K562 (cell line): Measurements from ENCODE around the gene SLC15A1. TPM values are rescaled to one million over a fixed set of nuclear protein-coding genes. Genes with fewer than 3 reads are reported as not detected.

ENCODE experiments used
- ATAC-seq: fragments of 200-7000 bp; cut with Tn5 transposase; 3 replicates; pipeline ENCODE4 v1.9.1; 2020; ENCODE audit warnings: moderate library complexity
- BruUV-seq: library from RNA; stranded (reverse); fragments of 400-500 nt; replicated peaks from 2 replicates; lab custom pipeline; 2021; lab: Mats Ljungman, UMichigan
- CTCF ChIA-PET: fragments of 300-600 bp; formaldehyde crosslinking; extraction: SDS; loops from one replicate; lab custom pipeline; 2021; ENCODE audit warnings: low intra/inter-chr PET ratio; lab: Yijun Ruan, JAX
- POLR2A ChIA-PET: fragments of 300-600, 350-650 bp; sonication (Branson Sonifier 250); formaldehyde crosslinking; extraction: SDS; loops from one replicate; lab custom pipeline; 2021; ENCODE audit warnings: antibody characterized with exemption, inconsistent platforms; lab: Yijun Ruan, JAX
- DNase-seq, 4 experiments: peaks; one replicate each; pipeline versions ENCODE4 v3.0.0 to v3.0.0-alpha.2; 2011 to 2018; ENCODE audit warnings: low spot score in 3 of 4, mixed read lengths in 3 of 4; ENCODE audit errors: extremely low read depth in 1 of 4
- FAIRE-seq: peaks from 2 replicates; lab custom pipeline; 2011; peaks lifted over from hg19 to GRCh38; lab: Jason Lieb, UNC
- H2AFZ ChIP-seq: 2 replicates; pipeline ENCODE4 v1.6.0; 2011; ENCODE audit warnings: low read depth, low read length, control low read depth, inconsistent platforms
- H3K27ac ChIP-seq: fragments of 200-600 bp; 3 replicates; pipeline ENCODE4 v1.8.0; 2011; ENCODE audit warnings: low read depth, mild to moderate bottlenecking, control low read depth, inconsistent platforms, low read length, moderate library complexity, mixed read lengths; ENCODE audit errors: extremely low read depth
- H3K27me3 ChIP-seq, 2 experiments: fragments of 300-600 bp in 1 of 2; 2 replicates in 1 of 2; 3 replicates in 1 of 2; pipeline versions ENCODE4 v1.6.0 to v1.8.0; 2011; ENCODE audit warnings: inconsistent platforms in 2 of 2, low read length in 2 of 2, mild to moderate bottlenecking in 1 of 2, mixed read lengths in 1 of 2, moderate library complexity in 1 of 2; ENCODE audit not compliant: control insufficient read depth in 2 of 2, insufficient read depth in 2 of 2
- H3K36me3 ChIP-seq: fragments of 300-600 bp; 3 replicates; pipeline ENCODE4 v1.8.0; 2011; ENCODE audit warnings: mild to moderate bottlenecking, low read length, inconsistent platforms; ENCODE audit not compliant: control insufficient read depth, insufficient read depth
- H3K4me1 ChIP-seq, 2 experiments: fragments of 200-600 bp in 1 of 2; replicated peaks in 1 of 2; 2 replicates in 1 of 2; 3 replicates in 1 of 2; pipeline versions ENCODE4 v1.5.1 to v1.8.0; 2011; ENCODE audit warnings: inconsistent platforms in 2 of 2, low read length in 2 of 2, mild to moderate bottlenecking in 1 of 2, mixed read lengths in 1 of 2, moderate library complexity in 1 of 2; ENCODE audit not compliant: control insufficient read depth in 2 of 2, insufficient read depth in 2 of 2
- H3K4me2 ChIP-seq: 2 replicates; pipeline ENCODE4 v1.6.1; 2011; ENCODE audit warnings: low read length, control low read depth, inconsistent platforms, mixed read lengths; ENCODE audit not compliant: insufficient read depth
- H3K4me3 ChIP-seq: fragments of 200-600 bp; sonication (generic), shearing (Covaris generic); 2 replicates; pipeline ENCODE4 v1.5.1; 2016; ENCODE audit warnings: control low read depth, inconsistent platforms
- H3K79me2 ChIP-seq: fragments of 200-600 bp; 3 replicates; pipeline ENCODE4 v1.8.0; 2011; ENCODE audit warnings: low read length, inconsistent platforms; ENCODE audit not compliant: control insufficient read depth, insufficient read depth
- H3K9ac ChIP-seq, 2 experiments: 2 replicates each; pipeline versions ENCODE4 v1.6.0 to v1.6.1; 2011; ENCODE audit warnings: low read depth in 2 of 2, low read length in 2 of 2, control low read depth in 1 of 2, inconsistent platforms in 1 of 2, mild to moderate bottlenecking in 1 of 2, mixed read lengths in 1 of 2; ENCODE audit not compliant: insufficient read depth in 1 of 2
- H3K9me1 ChIP-seq: one replicate; pipeline ENCODE4 v1.6.0; 2011; ENCODE audit warnings: inconsistent platforms, mild to moderate bottlenecking, low read length, moderate library complexity; ENCODE audit not compliant: control insufficient read depth, insufficient read depth
- H3K9me3 ChIP-seq: replicated peaks from 2 replicates; pipeline ENCODE4 v1.5.1; 2011; ENCODE audit warnings: low read depth, low read length, inconsistent platforms; ENCODE audit not compliant: control insufficient read depth, insufficient read depth
- H4K20me1 ChIP-seq: replicated peaks from 2 replicates; pipeline ENCODE4 v1.6.1; 2011; ENCODE audit warnings: low read length, inconsistent platforms, mixed read lengths; ENCODE audit not compliant: control insufficient read depth, insufficient read depth
- CEBPB ChIP-seq: fragments of 450-650 bp; IDR thresholded peaks from 2 replicates; pipeline ENCODE4 v1.6.1; 2016; ENCODE audit warnings: missing genetic modification characterization, missing compliant biosample characterization
- HCFC1 ChIP-seq: IDR thresholded peaks from 2 replicates; pipeline ENCODE4 v1.6.1; 2012; ENCODE audit warnings: low read depth, low read length, improper control_type of control experiment
- JUND ChIP-seq, 2 experiments: IDR thresholded peaks; 2 replicates in 1 of 2; 3 replicates in 1 of 2; pipeline ENCODE4 v1.6.1; 2011; ENCODE audit warnings: borderline replicate concordance in 2 of 2, low read depth in 2 of 2, low read length in 2 of 2, improper control_type of control experiment in 1 of 2, missing biosample characterization in 1 of 2, missing genetic modification characterization in 1 of 2, missing genetic modification reagents in 1 of 2
- LCOR ChIP-seq: sonication (generic); formaldehyde crosslinking; IDR thresholded peaks from 2 replicates; pipeline ENCODE4 v1.8.0; 2022; ENCODE audit warnings: mild to moderate bottlenecking, missing genetic modification reagents
- RBM25 ChIP-seq: fragments of 200-400 bp; formaldehyde crosslinking; IDR thresholded peaks from 2 replicates; pipeline ENCODE4 v1.6.1; 2018; ENCODE audit warnings: low read length, low read depth, moderate library complexity; ENCODE audit not compliant: severe bottlenecking
- SMARCA4 ChIP-seq: fragments of 450-650 bp; IDR thresholded peaks from 2 replicates; pipeline ENCODE4 v1.6.1; 2016
- TFAM ChIP-seq: fragments of 250-450 bp; sonication (Bioruptor Pico); conservative IDR thresholded peaks from 2 replicates; pipeline ENCODE4 v1.5.0; 2021; ENCODE audit warnings: mild to moderate bottlenecking, moderate library complexity
- ZNF445 ChIP-seq: fragments of 250-450 bp; sonication (Bioruptor Pico); IDR thresholded peaks from 2 replicates; pipeline ENCODE4 v1.4.0; 2020; ENCODE audit warnings: low read depth, mild to moderate bottlenecking, moderate library complexity
- WGBS: fragments of 100-300 bp; shearing (Covaris generic); methylation state at CpG from one replicate; pipeline ENCODE4 v1.1.6; 2016; ENCODE audit warnings: low coverage, mixed read lengths; ENCODE audit not compliant: insufficient coverage; ENCODE audit errors: missing lambda C conversion rate; 5-methylcytosine and 5-hydroxymethylcytosine counted together
- in situ Hi-C: fragments of 300-500 bp; cut with MboI; formaldehyde crosslinking; loops from 4 replicates; pipeline ENCODE4 v1.15.0; 2018; ENCODE audit warnings: inconsistent platforms, mixed read lengths
- intact Hi-C: fragments of 100-400 bp; cut with micrococcal nuclease; formaldehyde crosslinking; loops from 2 replicates; pipeline ENCODE4 v1.14.2; 2022
- polyA plus RNA-seq, 8 experiments: library from polyadenylated mRNA; depleted of rRNA in 4 of 8; stranded (reverse) in 5 of 8; unstranded in 3 of 8; fragments of >200 nt; fragmentation: Nextera tagmentation in 2 of 8; fragmentation: Illumina TruSeq in 1 of 8; extraction: Ambion mirVana in 2 of 8; extraction: Trizol in 1 of 8; gene quantifications; 2 replicates each; pipeline versions ENCODE4 v1.2.1 to v1.2.3, GENCODE V29; 2011 to 2014; ENCODE audit warnings: inconsistent platforms in 1 of 8, missing spikeins in 1 of 8
- total RNA-seq, 7 experiments: library from RNA; depleted of rRNA in 6 of 7; stranded (reverse); fragments of >200 nt in 6 of 7; fragmentation: Illumina TruSeq in 2 of 7; extraction: Trizol in 2 of 7; gene quantifications; 2 replicates each; pipeline versions ENCODE4 v1.2.1 to v1.2.3, GENCODE V29; 2011 to 2021; ENCODE audit warnings: low replicate concordance in 1 of 7
- TF ChIP-seq, protein P1 (sequence below): fragments of 450-650 bp; IDR thresholded peaks from 2 replicates; pipeline ENCODE4 v1.6.1; 2017; ENCODE audit warnings: mild to moderate bottlenecking, moderate library complexity
- TF ChIP-seq, protein P2 (sequence below): fragments of 450-650 bp; formaldehyde crosslinking; IDR thresholded peaks from 2 replicates; pipeline ENCODE4 v1.4.0; 2020; ENCODE audit warnings: mild to moderate bottlenecking, mixed read lengths
- TF ChIP-seq, protein P3 (sequence below), 2 experiments: IDR thresholded peaks in 1 of 2; conservative IDR thresholded peaks in 1 of 2; 2 replicates each; pipeline ENCODE4 v1.6.1; 2016; ENCODE audit warnings: low read depth in 2 of 2, mild to moderate bottlenecking in 1 of 2, missing compliant biosample characterization in 1 of 2, missing genetic modification characterization in 1 of 2, moderate library complexity in 1 of 2
- TF ChIP-seq, protein P4 (sequence below): fragments of 250-450 bp; sonication (Bioruptor Pico); IDR thresholded peaks from 2 replicates; pipeline ENCODE4 v1.5.0; 2021; ENCODE audit warnings: mild to moderate bottlenecking, moderate library complexity

Gene SLC15A1
- total and polyA plus RNA-seq, 9 of the 15 experiments (the other 6 are each of a cell fraction or from before 2014, with no cell fraction given): not detected

DNA sequence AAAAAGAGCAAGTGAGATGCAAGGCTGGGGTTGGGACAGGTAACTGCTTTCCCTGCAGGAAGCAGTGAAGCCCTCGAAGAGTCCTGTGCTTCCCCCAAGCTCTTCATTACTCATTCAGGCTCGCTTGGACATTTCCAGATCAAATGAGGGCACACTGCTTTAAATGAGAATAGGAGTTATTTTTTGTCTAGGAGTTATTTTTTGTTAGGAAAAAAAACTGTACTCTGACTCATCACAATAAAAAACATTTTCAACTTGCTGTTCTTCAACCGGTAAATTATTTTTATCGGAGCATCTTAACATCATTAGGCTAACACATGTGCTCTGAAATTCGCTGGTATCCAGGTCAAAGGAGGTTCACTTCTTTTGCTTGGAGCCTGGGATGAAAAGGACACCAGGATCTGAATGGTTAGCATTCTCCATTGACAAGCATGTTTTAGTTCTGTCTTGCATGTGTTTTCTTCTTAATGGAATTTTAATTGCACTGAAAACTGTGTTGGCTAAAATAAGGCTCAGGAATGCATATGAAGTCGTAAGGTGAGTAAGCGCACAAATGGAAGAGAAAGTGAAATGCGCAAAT lies 94.9 kb downstream of the SLC15A1 start:
- intact Hi-C loops (no loop called here), in situ Hi-C loops (loop anchor here (5.0 kb wide), 1 partner anchor 210 kb away; no protein-coding TSS in a partner anchor)
- Histone ChIP-seq H3K27me3 (peaks cover 5 to 61% of the 10 kb centered on the region in 2 experiments; a peak in 4 of 5 replicates), H3K9me1 (no peaks in the 10 kb centered on the region), H3K36me3 (no peaks in the 10 kb centered on the region), H3K27ac (no peak overlapping the region), H3K4me1 (no peaks in the 10 kb centered on the region), H4K20me1 (no peaks in the 10 kb centered on the region), H3K9ac (no peak overlapping the region), H3K4me2 (no peak overlapping the region), H2AFZ (no peak overlapping the region), H3K9me3 (no peaks in the 10 kb centered on the region), H3K4me3 (no peak overlapping the region), H3K79me2 (no peaks in the 10 kb centered on the region)
- no peak for ATAC-seq
- WGBS: 31% methylated on average over 8 of the region's 8 CpGs
- ChIA-PET CTCF (no interaction called here), POLR2A (no interaction called here)
- no peak for DNase-seq
- FAIRE-seq: no peak
- BruUV-seq: no TSS peak
- TF ChIP-seq, protein P1, sequence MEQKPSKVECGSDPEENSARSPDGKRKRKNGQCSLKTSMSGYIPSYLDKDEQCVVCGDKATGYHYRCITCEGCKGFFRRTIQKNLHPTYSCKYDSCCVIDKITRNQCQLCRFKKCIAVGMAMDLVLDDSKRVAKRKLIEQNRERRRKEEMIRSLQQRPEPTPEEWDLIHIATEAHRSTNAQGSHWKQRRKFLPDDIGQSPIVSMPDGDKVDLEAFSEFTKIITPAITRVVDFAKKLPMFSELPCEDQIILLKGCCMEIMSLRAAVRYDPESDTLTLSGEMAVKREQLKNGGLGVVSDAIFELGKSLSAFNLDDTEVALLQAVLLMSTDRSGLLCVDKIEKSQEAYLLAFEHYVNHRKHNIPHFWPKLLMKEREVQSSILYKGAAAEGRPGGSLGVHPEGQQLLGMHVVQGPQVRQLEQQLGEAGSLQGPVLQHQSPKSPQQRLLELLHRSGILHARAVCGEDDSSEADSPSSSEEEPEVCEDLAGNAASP: no peak
- TF ChIP-seq, protein P2, sequence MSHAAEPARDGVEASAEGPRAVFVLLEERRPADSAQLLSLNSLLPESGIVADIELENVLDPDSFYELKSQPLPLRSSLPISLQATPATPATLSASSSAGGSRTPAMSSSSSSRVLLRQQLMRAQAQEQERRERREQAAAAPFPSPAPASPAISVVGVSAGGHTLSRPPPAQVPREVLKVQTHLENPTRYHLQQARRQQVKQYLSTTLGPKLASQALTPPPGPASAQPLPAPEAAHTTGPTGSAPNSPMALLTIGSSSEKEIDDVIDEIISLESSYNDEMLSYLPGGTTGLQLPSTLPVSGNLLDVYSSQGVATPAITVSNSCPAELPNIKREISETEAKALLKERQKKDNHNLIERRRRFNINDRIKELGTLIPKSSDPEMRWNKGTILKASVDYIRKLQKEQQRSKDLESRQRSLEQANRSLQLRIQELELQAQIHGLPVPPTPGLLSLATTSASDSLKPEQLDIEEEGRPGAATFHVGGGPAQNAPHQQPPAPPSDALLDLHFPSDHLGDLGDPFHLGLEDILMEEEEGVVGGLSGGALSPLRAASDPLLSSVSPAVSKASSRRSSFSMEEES (CRISPR knock-in tag): no peak
- TF ChIP-seq RBM25 (no peak), JUND (IDR thresholded peaks at IDR 0.05; ENCODE audit: borderline replicate concordance, low read depth, low read length) (no peak), JUND (tag; IDR thresholded peaks at IDR 0.05; ENCODE audit: borderline replicate concordance, low read depth, low read length) (no peak), LCOR (CRISPR knock-in tag) (no peak), ZNF445 (CRISPR knock-in tag) (no peak), HCFC1 (no peak), TFAM (no peak), SMARCA4 (no peak), CEBPB (no peak)
- TF ChIP-seq, protein P3, sequence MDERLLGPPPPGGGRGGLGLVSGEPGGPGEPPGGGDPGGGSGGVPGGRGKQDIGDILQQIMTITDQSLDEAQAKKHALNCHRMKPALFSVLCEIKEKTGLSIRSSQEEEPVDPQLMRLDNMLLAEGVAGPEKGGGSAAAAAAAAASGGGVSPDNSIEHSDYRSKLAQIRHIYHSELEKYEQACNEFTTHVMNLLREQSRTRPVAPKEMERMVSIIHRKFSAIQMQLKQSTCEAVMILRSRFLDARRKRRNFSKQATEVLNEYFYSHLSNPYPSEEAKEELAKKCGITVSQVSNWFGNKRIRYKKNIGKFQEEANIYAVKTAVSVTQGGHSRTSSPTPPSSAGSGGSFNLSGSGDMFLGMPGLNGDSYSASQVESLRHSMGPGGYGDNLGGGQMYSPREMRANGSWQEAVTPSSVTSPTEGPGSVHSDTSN (CRISPR knock-in tag; IDR thresholded peaks at IDR 0.05; ENCODE audit: low read depth): no peak
- TF ChIP-seq, protein P3 (tag; conservative IDR thresholded peaks at IDR 0.05; ENCODE audit: low read depth): no peak
- TF ChIP-seq, protein P4, sequence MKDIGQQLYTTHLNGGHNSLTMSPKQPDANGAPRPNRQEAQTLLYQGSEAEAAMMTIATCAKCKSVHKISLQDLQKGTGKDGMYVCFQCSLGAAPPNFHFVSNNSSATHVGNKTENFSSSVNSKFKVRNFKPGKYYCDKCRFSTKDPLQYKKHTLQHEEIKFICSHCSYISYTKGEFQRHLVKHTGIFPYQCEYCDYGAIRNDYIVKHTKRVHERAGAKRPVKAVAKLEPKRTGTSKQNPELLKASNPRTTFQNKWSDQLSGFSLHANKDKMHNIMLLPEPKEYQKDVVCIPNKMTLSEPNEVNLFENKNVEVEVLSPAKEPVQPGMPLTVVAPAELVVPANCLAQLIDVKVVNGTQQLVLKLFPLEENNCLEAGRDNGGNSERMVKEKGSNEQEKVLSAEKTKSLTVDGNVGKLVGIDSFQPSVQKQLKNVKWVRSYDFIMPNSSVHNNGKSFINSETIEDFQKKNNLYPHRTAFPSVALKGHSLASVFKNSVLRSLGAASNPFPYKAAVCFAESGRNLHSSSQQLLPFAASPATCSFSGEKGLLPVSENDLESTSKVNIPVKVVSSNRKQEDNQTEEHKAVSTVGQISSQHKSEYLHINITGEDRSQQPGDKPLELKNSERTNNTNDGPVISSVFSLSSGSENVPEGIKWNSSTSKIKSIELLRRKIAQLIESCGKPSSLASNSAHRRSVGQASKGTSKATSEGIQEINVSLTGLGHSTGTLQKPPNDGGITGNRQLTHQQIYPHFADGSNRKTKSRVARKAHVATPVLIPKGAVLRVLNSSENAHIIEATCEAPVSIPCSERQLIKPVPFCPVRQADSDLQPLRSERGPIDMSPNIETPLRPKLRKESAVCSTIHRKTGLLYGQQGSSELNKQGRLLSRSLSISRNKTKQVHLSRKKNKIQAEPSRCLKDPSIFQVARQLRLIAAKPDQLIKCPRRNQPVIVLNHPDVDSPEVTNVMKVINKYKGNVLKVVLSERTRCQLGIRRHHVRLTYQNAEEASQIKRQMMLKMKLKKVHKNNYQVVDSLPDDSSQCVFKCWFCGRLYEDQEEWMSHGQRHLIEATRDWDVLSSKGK: no peak
